Testis (tissue), 3 donors: Measurements from ENCODE around the gene CDH13. TPM values are rescaled to one million over a fixed set of nuclear protein-coding genes. Genes with fewer than 3 reads are reported as not detected.

Experiments used
- DNase-seq: peaks from one replicate; pipeline ENCODE4 v3.0.0-alpha.2; 2019
- H3K27ac ChIP-seq, 2 donors: fragments of 200-600 bp; sonication (generic); one replicate each; pipeline ENCODE4 v1.5.1; 2019
- H3K27me3 ChIP-seq: fragments of 200-600 bp; sonication (generic); one replicate; pipeline ENCODE4 v1.5.1; 2019
- H3K36me3 ChIP-seq: fragments of 200-600 bp; sonication (generic); one replicate; pipeline ENCODE4 v1.5.1; 2017; ENCODE audit warnings: low read depth; ENCODE audit errors: missing control alignments
- H3K4me1 ChIP-seq: fragments of 200-600 bp; sonication (generic); one replicate; pipeline ENCODE4 v1.5.1; 2019
- H3K4me3 ChIP-seq, 2 donors: fragments of 200-600 bp; sonication (generic); one replicate each; pipeline ENCODE4 v1.5.1; 2017 to 2019
- H3K9me3 ChIP-seq: fragments of 200-600 bp; sonication (generic); one replicate; pipeline ENCODE4 v1.5.1; 2017
- CTCF ChIP-seq, 3 experiments: fragments of 450-650 bp in 2 of 3; fragments of 200-600 bp in 1 of 3; sonication (generic) in 1 of 3; IDR thresholded peaks; one replicate each; pipeline ENCODE4 v1.5.1; 2016 to 2019; ENCODE audit warnings: antibody characterized with exemption in 3 of 3, mild to moderate bottlenecking in 2 of 3, moderate library complexity in 1 of 3
- POLR2A ChIP-seq: fragments of 450-650 bp; IDR thresholded peaks from one replicate; pipeline ENCODE4 v1.6.1; 2017; ENCODE audit warnings: antibody characterized with exemption, mild to moderate bottlenecking, moderate library complexity
- WGBS, 2 donors: methylation state at CpG; one replicate each; pipeline ENCODE4 v1.1.5; 2018; 5-methylcytosine and 5-hydroxymethylcytosine counted together
- intact Hi-C: fragments of 100-400 bp; cut with DNase I; formaldehyde crosslinking; loops from one replicate; pipeline ENCODE4 v1.15.1; 2023; ENCODE audit warnings: low total_unique reads
- polyA plus RNA-seq: library from polyadenylated mRNA; stranded (reverse); fragments of 350-450 nt; fragmentation: Illumina TruSeq; extraction: RNeasy Lipid Tissue Mini Kit (QIAGEN cat#74804); gene quantifications from one replicate; pipeline ENCODE4 v1.2.3, GENCODE V29; 2014; ENCODE audit warnings: low read depth, low replicate concordance; ENCODE audit not compliant: insufficient read depth
- total RNA-seq, 2 donors: library from RNA; depleted of rRNA; stranded (reverse); fragments of >200 nt; gene quantifications; one replicate each; pipeline ENCODE4 v1.2.3, GENCODE V29; 2016

Gene CDH13
- total and polyA plus RNA-seq, 3 donors from 2014 or later = 1.2 to 11.1 (median 2.0) TPM

GRCh38 chr16:82605076-82605475, 21.7 kb upstream of the CDH13 start:
- no peak for TF ChIP-seq POLR2A
- TF ChIP-seq CTCF (IDR thresholded peaks at IDR 0.05) = no peak

GRCh38 chr16:82605863-82606620, 20.7 kb upstream of the CDH13 start:
- Histone ChIP-seq H3K9me3 (no peaks in the 10 kb centered on the region), H3K4me1 (no peaks in the 10 kb centered on the region), H3K4me3 (no peak overlapping the region), H3K27me3 (no peaks in the 10 kb centered on the region), H3K27ac (no peak overlapping the region), H3K36me3 (no peaks in the 10 kb centered on the region)
- WGBS, 2 donors = 64 to 66% methylated on average over 15 of the region's 15 CpGs
- no peak for DNase-seq
- intact Hi-C loops = no loop called here
- TF ChIP-seq POLR2A = no peak
- TF ChIP-seq CTCF (IDR thresholded peaks at IDR 0.05) = no peak

More at GRCh38 chr16:82605076-82605475, 21.7 kb upstream of the CDH13 start:
- no peak for DNase-seq
- Histone ChIP-seq H3K36me3 (no peaks in the 10 kb centered on the region), H3K4me3 (no peak overlapping the region), H3K9me3 (no peaks in the 10 kb centered on the region), H3K27me3 (no peaks in the 10 kb centered on the region), H3K27ac (no peak overlapping the region), H3K4me1 (no peaks in the 10 kb centered on the region)
- intact Hi-C loops = no loop called here
- WGBS, 2 donors = 86 to 89% methylated on average over 8 of the region's 8 CpGs

GRCh38 chr16:82609140-82609539, 17.6 kb upstream of the CDH13 start:
- Histone ChIP-seq H3K27me3 (no peaks in the 10 kb centered on the region), H3K36me3 (no peaks in the 10 kb centered on the region), H3K9me3 (no peaks in the 10 kb centered on the region), H3K4me3 (no peak overlapping the region), H3K4me1 (no peaks in the 10 kb centered on the region), H3K27ac (no peak overlapping the region)
- 58 to 79% methylated on average over 3 of the region's 3 CpGs for WGBS, 2 donors
- no peak for TF ChIP-seq POLR2A
- no peak for TF ChIP-seq CTCF (IDR thresholded peaks at IDR 0.05)
- DNase-seq = no peak
- intact Hi-C loops = no loop called here

GRCh38 chr16:82612263-82612662, 14.5 kb upstream of the CDH13 start:
- TF ChIP-seq CTCF (IDR thresholded peaks at IDR 0.05) (no peak), POLR2A (no peak)
- Histone ChIP-seq H3K27ac (no peak overlapping the region), H3K27me3 (no peaks in the 10 kb centered on the region), H3K9me3 (no peaks in the 10 kb centered on the region), H3K36me3 (no peaks in the 10 kb centered on the region), H3K4me1 (no peaks in the 10 kb centered on the region), H3K4me3 (no peak overlapping the region)
- DNase-seq = no peak
- WGBS, 2 donors = 74 to 86% methylated on average over 3 of the region's 3 CpGs
- intact Hi-C loops = no loop called here

- Histone ChIP-seq H3K27ac (no peak overlapping the region), H3K36me3 (no peaks in the 10 kb centered on the region), H3K9me3 (no peaks in the 10 kb centered on the region), H3K4me3 (no peak overlapping the region), H3K4me1 (no peaks in the 10 kb centered on the region), H3K27me3 (no peaks in the 10 kb centered on the region)
- no peak for DNase-seq
- TF ChIP-seq POLR2A = no peak
- no peak for TF ChIP-seq CTCF (IDR thresholded peaks at IDR 0.05)
- WGBS, 2 donors = 79 to 91% methylated on average over 4 of the region's 4 CpGs
- intact Hi-C loops = no loop called here
These were observed 10.4 kb upstream of the CDH13 start for GRCh38 chr16:82616356-82616755.
